WTC11 (cell line): ENCODE results near the gene CITED4. TPM values are rescaled to one million over a fixed set of nuclear protein-coding genes. Genes with fewer than 3 reads are reported as not detected.

Experiments
- ATAC-seq: fragments of 200-7000 bp; cut with Tn5 transposase; 2 replicates; pipeline ENCODE4 v1.10.0; 2021; ENCODE audit warnings: mild to moderate bottlenecking, moderate library complexity
- Bru-seq: library from RNA; stranded (reverse); fragments of 400-500 nt; gene quantifications from one replicate; lab custom pipeline; 2021; lab: Mats Ljungman, UMichigan
- CTCF ChIA-PET: fragments of 300-600 bp; sonication (Branson Sonifier 250); formaldehyde crosslinking; loops from one replicate; lab custom pipeline; 2021; ENCODE audit warnings: antibody characterized with exemption; lab: Charles Lee
- POLR2A ChIA-PET: fragments of 350-600 bp; sonication (Branson Sonifier 250); formaldehyde crosslinking; loops from one replicate; lab custom pipeline; 2021; ENCODE audit warnings: antibody characterized with exemption; lab: Charles Lee
- DNase-seq: peaks from one replicate; pipeline ENCODE4 v3.0.0; 2021; ENCODE audit warnings: low spot score
- H3K27ac Mint-ChIP-seq: 2 replicates; pipeline ENCODE4 v1.8.0; 2021; ENCODE audit warnings: mixed read lengths
- H3K27me3 Mint-ChIP-seq: 2 replicates; pipeline ENCODE4 v1.8.0; 2021; ENCODE audit warnings: low read depth, mild to moderate bottlenecking, moderate library complexity, mixed read lengths
- H3K36me3 Mint-ChIP-seq: 2 replicates; pipeline ENCODE4 v1.8.0; 2021; ENCODE audit warnings: mixed read lengths
- H3K4me1 Mint-ChIP-seq: 2 replicates; pipeline ENCODE4 v1.8.0; 2022; ENCODE audit warnings: mixed read lengths
- H3K4me3 Mint-ChIP-seq: 2 replicates; pipeline ENCODE4 v1.8.0; 2021; ENCODE audit warnings: mild to moderate bottlenecking, moderate library complexity, mixed read lengths
- H3K9me3 Mint-ChIP-seq: 2 replicates; pipeline ENCODE4 v1.8.0; 2021; ENCODE audit warnings: mixed read lengths
- EMX1 ChIP-seq: fragments of 250-450 bp; sonication (Bioruptor Pico); IDR thresholded peaks from 2 replicates; pipeline ENCODE4 v1.8.0; 2021; ENCODE audit warnings: mild to moderate bottlenecking
- ETV6 ChIP-seq: sonication (generic); formaldehyde crosslinking; IDR thresholded peaks from 2 replicates; pipeline ENCODE4 v1.8.1; 2022; ENCODE audit warnings: mild to moderate bottlenecking, missing genetic modification reagents
- FOXK1 ChIP-seq: sonication (generic); formaldehyde crosslinking; IDR thresholded peaks from 2 replicates; pipeline ENCODE4 v1.8.0; 2022; ENCODE audit warnings: mild to moderate bottlenecking, moderate library complexity, missing genetic modification reagents
- GABPB1 ChIP-seq: sonication (generic); formaldehyde crosslinking; IDR thresholded peaks from 2 replicates; pipeline ENCODE4 v1.8.1; 2023; ENCODE audit warnings: mild to moderate bottlenecking, missing genetic modification reagents
- GRHL2 ChIP-seq: fragments of 250-450 bp; sonication (Bioruptor Pico); IDR thresholded peaks from 2 replicates; pipeline ENCODE4 v1.8.0; 2022; ENCODE audit warnings: mild to moderate bottlenecking, moderate library complexity; ENCODE audit not compliant: insufficient replicate concordance, severe bottlenecking
- NFE2L1 ChIP-seq: sonication (generic); formaldehyde crosslinking; IDR thresholded peaks from 2 replicates; pipeline ENCODE4 v1.8.1; 2023; ENCODE audit warnings: missing genetic modification reagents
- NFYB ChIP-seq: sonication (generic); formaldehyde crosslinking; conservative IDR thresholded peaks from 2 replicates; pipeline ENCODE4 v1.8.0; 2022; ENCODE audit warnings: low read depth, missing genetic modification reagents
- SMAD3 ChIP-seq: sonication (generic); formaldehyde crosslinking; IDR thresholded peaks from 2 replicates; pipeline ENCODE4 v1.8.0; 2022; ENCODE audit warnings: missing genetic modification reagents, mild to moderate bottlenecking, borderline replicate concordance
- SMAD4 ChIP-seq: sonication (generic); formaldehyde crosslinking; IDR thresholded peaks from 2 replicates; pipeline ENCODE4 v1.8.0; 2022; ENCODE audit warnings: mild to moderate bottlenecking, missing genetic modification reagents
- TEAD1 ChIP-seq: sonication (generic); formaldehyde crosslinking; IDR thresholded peaks from 2 replicates; pipeline ENCODE4 v1.8.0; 2022; ENCODE audit warnings: mild to moderate bottlenecking, missing genetic modification reagents
- ZNF219 ChIP-seq: sonication (generic); formaldehyde crosslinking; IDR thresholded peaks from 2 replicates; pipeline ENCODE4 v1.8.0; 2023; ENCODE audit warnings: missing genetic modification reagents, mild to moderate bottlenecking, borderline replicate concordance
- ZNF416 ChIP-seq: fragments of 250-450 bp; sonication (Bioruptor Pico); IDR thresholded peaks from 2 replicates; pipeline ENCODE4 v1.9.0; 2021; ENCODE audit warnings: mild to moderate bottlenecking, inconsistent platforms
- long read RNA-seq, 3 experiments: library from RNA in 1 of 3; library from capped mRNA in 1 of 3; library from polyadenylated mRNA in 1 of 3; unstranded in 2 of 3; stranded (forward) in 1 of 3; transcript quantifications; one replicate each; pipeline ENCODE4 v2.0.0, GENCODE V29; 2021
- total RNA-seq: library from RNA; stranded (reverse); gene quantifications from 3 replicates; pipeline ENCODE4 v1.2.3, GENCODE V29; 2021
- TF ChIP-seq, protein P1 (sequence below): sonication (generic); formaldehyde crosslinking; IDR thresholded peaks from 2 replicates; pipeline ENCODE4 v1.8.0; 2022; ENCODE audit warnings: mild to moderate bottlenecking, missing genetic modification reagents
- TF ChIP-seq, protein P2 (sequence below): sonication (generic); formaldehyde crosslinking; IDR thresholded peaks from 2 replicates; pipeline ENCODE4 v1.8.1; 2022; ENCODE audit warnings: low read depth, mild to moderate bottlenecking, moderate library complexity, missing genetic modification reagents, borderline replicate concordance
- TF ChIP-seq, protein P3 (sequence below): fragments of 250-450 bp; sonication (Bioruptor Pico); conservative IDR thresholded peaks from 2 replicates; pipeline ENCODE4 v1.9.0; 2021; ENCODE audit warnings: mild to moderate bottlenecking
- TF ChIP-seq, protein P4 (sequence below): sonication (generic); formaldehyde crosslinking; IDR thresholded peaks from 2 replicates; pipeline ENCODE4 v1.8.1; 2023; ENCODE audit warnings: mild to moderate bottlenecking, missing genetic modification reagents, moderate library complexity
- TF ChIP-seq, protein P5 (sequence below): fragments of 250-450 bp; sonication (Bioruptor Pico); IDR thresholded peaks from 2 replicates; pipeline ENCODE4 v1.9.0; 2021; ENCODE audit warnings: moderate library complexity, mild to moderate bottlenecking, inconsistent platforms, borderline replicate concordance
- TF ChIP-seq, protein P6 (sequence below): sonication (generic); formaldehyde crosslinking; IDR thresholded peaks from 2 replicates; pipeline ENCODE4 v1.8.1; 2023; ENCODE audit warnings: mild to moderate bottlenecking, moderate library complexity, missing genetic modification reagents
- TF ChIP-seq, protein P7 (sequence below): fragments of 250-450 bp; sonication (Bioruptor Pico); IDR thresholded peaks from 2 replicates; pipeline ENCODE4 v2.1.2; 2022; ENCODE audit warnings: mild to moderate bottlenecking, moderate library complexity
- TF ChIP-seq, protein P8 (sequence below): sonication (generic); formaldehyde crosslinking; IDR thresholded peaks from 2 replicates; pipeline ENCODE4 v1.8.1; 2023; ENCODE audit warnings: mild to moderate bottlenecking, missing genetic modification reagents, moderate library complexity

The CITED4 gene, protein sequence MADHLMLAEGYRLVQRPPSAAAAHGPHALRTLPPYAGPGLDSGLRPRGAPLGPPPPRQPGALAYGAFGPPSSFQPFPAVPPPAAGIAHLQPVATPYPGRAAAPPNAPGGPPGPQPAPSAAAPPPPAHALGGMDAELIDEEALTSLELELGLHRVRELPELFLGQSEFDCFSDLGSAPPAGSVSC
- total RNA-seq (22.3 to 24.6 TPM (median 23.9 TPM) in 3 replicates), Bru-seq, nascent RNA (percentile 58 among the genes with signal in this experiment)
- long read RNA-seq, experiment 1, transcript CITED4-201 (1 exons, 1,316 nt): major isoform, 76 of 77 reads
- long read RNA-seq, experiment 1, partial matches to known transcripts: 0 of 77 reads
- long read RNA-seq, experiment 1, other reads (novel, unspliced or antisense): 1 of 77 reads
- long read RNA-seq, experiment 2, transcript CITED4-201 (1 exons, 1,316 nt): major isoform, 34 of 35 reads
- long read RNA-seq, experiment 2, partial matches to known transcripts: 0 of 35 reads
- long read RNA-seq, experiment 2, other reads (novel, unspliced or antisense): 1 of 35 reads
- long read RNA-seq, experiment 3: 0 reads

DNA sequence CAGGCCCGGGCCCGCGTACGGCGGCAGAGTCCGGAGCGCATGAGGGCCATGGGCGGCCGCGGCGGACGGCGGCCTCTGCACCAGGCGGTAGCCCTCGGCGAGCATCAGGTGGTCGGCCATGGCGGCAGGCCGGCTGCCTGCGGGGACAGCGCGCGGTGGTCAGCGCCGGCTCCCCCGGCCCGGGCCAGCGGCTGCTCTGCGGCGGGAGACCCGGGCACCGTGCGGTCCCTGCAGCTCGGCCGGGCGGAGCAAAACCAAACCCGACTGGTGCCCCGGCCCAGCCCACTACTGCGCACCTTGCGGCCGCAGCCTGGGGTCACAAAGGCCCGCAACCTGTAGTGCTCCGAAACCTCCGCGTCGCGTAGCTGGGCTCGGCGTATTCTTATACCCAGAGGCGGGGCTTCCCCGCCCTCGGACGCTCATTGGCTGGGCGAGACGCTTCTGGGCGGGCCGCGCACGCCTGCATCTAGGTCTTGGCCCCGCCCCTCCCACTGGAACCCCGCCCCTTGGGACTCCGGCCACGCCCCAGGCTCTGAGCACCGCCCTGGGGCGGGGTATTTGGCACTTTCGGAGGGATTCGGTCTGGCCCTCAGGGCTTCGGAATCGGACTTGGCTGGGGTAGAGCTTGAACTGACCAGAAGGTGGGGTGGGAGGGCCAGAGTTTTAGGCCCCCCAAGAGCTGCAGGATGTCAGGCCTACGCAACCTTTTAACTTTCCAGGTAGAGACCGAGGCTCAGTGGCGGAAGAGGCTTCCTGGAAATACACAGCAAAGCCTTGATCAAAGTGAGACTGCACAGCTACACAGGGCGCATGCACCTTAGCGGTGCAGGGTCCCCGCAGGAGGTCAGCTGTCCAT, at the start of gene CITED4:
Gene CITED4, minus strand, starts transcription at position 356 of the 856 bp plus-strand sequence. Its CDS starts 236 bp downstream, at position 120.
- Mint-ChIP-seq H3K4me3 (peak within 1 kb of the TSS; percentile 71), H3K27ac (no peak within 1 kb of the TSS), H3K4me1 (peaks cover 18% of the 10 kb centered on the region), H3K27me3 (peaks cover 32% of the 10 kb centered on the region), H3K9me3 (no peaks in the 10 kb centered on the region), H3K36me3 (no peaks in the 10 kb centered on the region)
- ATAC-seq: peak; percentile 91
- DNase-seq: peak; percentile 98
- ChIA-PET CTCF (interaction anchor here (0.7 to 19.7 kb wide), 26 partner anchors 8 to 268 kb away, joined by 3 to 515 read pairs (median 4); partner anchors contain the start of gene CTPS1), POLR2A (interaction anchor here (0.6 to 3.2 kb wide), 11 partner anchors 12 to 199 kb away, joined by 3 to 46 read pairs (median 3); partner anchors contain the start of gene CTPS1)
- TF ChIP-seq EMX1 (CRISPR knock-in tag) (0 out of 2 replicates have a peak, but pooled peaks have one; percentile 45), NFE2L1 (CRISPR knock-in tag) (no peak), ETV6 (0 out of 2 replicates have a peak, but pooled peaks have one; percentile 7), TEAD1 (CRISPR knock-in tag) (peak; percentile 16; the same call in 1 of the 2 replicates), NFYB (CRISPR knock-in tag) (peak; percentile 76), GRHL2 (no peak), FOXK1 (no peak; the same call in 1 of the 2 replicates), SMAD4 (CRISPR knock-in tag) (no peak), SMAD3 (CRISPR knock-in tag) (no peak), ZNF219 (CRISPR knock-in tag) (no peak), ZNF416 (CRISPR knock-in tag) (no peak), GABPB1 (CRISPR knock-in tag) (no peak)
- TF ChIP-seq, protein P1, sequence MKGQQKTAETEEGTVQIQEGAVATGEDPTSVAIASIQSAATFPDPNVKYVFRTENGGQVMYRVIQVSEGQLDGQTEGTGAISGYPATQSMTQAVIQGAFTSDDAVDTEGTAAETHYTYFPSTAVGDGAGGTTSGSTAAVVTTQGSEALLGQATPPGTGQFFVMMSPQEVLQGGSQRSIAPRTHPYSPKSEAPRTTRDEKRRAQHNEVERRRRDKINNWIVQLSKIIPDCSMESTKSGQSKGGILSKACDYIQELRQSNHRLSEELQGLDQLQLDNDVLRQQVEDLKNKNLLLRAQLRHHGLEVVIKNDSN (CRISPR knock-in tag): 0 out of 2 replicates have a peak, but pooled peaks have one; percentile 7
- TF ChIP-seq, protein P2, sequence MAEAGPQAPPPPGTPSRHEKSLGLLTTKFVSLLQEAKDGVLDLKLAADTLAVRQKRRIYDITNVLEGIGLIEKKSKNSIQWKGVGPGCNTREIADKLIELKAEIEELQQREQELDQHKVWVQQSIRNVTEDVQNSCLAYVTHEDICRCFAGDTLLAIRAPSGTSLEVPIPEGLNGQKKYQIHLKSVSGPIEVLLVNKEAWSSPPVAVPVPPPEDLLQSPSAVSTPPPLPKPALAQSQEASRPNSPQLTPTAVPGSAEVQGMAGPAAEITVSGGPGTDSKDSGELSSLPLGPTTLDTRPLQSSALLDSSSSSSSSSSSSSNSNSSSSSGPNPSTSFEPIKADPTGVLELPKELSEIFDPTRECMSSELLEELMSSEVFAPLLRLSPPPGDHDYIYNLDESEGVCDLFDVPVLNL (CRISPR knock-in tag): no peak
- TF ChIP-seq, protein P3, sequence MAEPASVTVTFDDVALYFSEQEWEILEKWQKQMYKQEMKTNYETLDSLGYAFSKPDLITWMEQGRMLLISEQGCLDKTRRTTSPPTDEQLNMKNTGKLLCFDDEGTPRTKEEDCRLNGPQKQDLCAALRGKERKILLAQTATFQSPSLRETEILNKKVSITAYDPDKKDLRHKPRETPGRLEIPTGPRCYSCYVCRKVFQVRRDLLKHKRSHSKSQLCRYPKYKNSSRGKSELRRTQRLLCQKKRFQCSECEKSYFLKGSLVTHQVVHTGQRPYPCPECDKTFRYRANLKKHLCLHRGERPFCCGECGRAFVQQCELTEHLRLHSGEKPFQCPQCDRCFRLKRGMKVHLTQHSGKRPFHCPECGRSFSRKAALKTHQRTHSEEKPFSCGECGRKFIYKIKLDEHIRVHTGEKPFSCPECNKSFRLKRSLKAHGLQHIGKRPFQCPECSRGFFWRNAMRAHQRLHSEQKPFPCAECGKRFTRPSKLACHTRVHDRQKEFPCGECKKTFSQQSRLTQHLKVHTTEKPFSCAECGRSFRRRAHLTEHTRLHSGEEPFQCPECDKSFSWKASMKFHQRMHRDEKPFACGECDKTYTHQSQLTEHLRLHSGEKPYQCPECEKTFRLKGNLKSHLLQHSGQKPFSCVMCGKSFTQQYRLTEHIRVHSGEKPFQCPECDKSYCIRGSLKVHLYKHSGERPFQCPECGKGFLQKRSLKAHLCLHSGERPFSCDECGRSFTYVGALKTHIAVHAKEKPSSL (CRISPR knock-in tag): no peak
- TF ChIP-seq, protein P4, sequence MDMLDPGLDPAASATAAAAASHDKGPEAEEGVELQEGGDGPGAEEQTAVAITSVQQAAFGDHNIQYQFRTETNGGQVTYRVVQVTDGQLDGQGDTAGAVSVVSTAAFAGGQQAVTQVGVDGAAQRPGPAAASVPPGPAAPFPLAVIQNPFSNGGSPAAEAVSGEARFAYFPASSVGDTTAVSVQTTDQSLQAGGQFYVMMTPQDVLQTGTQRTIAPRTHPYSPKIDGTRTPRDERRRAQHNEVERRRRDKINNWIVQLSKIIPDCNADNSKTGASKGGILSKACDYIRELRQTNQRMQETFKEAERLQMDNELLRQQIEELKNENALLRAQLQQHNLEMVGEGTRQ: no peak
- TF ChIP-seq, protein P5, sequence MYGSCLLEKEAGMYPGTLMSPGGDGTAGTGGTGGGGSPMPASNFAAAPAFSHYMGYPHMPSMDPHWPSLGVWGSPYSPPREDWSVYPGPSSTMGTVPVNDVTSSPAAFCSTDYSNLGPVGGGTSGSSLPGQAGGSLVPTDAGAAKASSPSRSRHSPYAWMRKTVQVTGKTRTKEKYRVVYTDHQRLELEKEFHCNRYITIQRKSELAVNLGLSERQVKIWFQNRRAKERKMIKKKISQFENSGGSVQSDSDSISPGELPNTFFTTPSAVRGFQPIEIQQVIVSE (CRISPR knock-in tag): no peak
- TF ChIP-seq, protein P6, sequence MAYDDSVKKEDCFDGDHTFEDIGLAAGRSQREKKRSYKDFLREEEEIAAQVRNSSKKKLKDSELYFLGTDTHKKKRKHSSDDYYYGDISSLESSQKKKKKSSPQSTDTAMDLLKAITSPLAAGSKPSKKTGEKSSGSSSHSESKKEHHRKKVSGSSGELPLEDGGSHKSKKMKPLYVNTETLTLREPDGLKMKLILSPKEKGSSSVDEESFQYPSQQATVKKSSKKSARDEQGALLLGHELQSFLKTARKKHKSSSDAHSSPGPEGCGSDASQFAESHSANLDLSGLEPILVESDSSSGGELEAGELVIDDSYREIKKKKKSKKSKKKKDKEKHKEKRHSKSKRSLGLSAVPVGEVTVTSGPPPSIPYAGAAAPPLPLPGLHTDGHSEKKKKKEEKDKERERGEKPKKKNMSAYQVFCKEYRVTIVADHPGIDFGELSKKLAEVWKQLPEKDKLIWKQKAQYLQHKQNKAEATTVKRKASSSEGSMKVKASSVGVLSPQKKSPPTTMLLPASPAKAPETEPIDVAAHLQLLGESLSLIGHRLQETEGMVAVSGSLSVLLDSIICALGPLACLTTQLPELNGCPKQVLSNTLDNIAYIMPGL (CRISPR knock-in tag): peak; percentile 66; the same call in 1 of the 2 replicates
- TF ChIP-seq, protein P7, sequence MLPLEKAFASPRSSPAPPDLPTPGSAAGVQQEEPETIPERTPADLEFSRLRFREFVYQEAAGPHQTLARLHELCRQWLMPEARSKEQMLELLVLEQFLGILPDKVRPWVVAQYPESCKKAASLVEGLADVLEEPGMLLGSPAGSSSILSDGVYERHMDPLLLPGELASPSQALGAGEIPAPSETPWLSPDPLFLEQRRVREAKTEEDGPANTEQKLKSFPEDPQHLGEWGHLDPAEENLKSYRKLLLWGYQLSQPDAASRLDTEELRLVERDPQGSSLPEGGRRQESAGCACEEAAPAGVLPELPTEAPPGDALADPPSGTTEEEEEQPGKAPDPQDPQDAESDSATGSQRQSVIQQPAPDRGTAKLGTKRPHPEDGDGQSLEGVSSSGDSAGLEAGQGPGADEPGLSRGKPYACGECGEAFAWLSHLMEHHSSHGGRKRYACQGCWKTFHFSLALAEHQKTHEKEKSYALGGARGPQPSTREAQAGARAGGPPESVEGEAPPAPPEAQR (CRISPR knock-in tag): no peak
- TF ChIP-seq, protein P8, sequence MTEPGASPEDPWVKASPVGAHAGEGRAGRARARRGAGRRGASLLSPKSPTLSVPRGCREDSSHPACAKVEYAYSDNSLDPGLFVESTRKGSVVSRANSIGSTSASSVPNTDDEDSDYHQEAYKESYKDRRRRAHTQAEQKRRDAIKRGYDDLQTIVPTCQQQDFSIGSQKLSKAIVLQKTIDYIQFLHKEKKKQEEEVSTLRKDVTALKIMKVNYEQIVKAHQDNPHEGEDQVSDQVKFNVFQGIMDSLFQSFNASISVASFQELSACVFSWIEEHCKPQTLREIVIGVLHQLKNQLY (CRISPR knock-in tag): no peak
